H7 (cell line): ENCODE measurements around the gene PRKN. TPM values are rescaled to one million over a fixed set of nuclear protein-coding genes. Genes with fewer than 3 reads are reported as not detected.
"Not testable (repeated sequence)": the region's sequence is repeated elsewhere in the genome, so short reads cannot be mapped to it uniquely, and the experiment has no call there.

Experiments
- DNase-seq: peaks from one replicate; pipeline ENCODE4 v3.0.0; 2012
- H3K27me3 ChIP-seq: 2 replicates; pipeline ENCODE4 v1.6.0; 2011; ENCODE audit warnings: mild to moderate bottlenecking, low read length; ENCODE audit not compliant: control insufficient read depth, insufficient read depth
- H3K36me3 ChIP-seq: replicated peaks from 2 replicates; pipeline ENCODE4 v1.5.1; 2011; ENCODE audit warnings: low read length; ENCODE audit not compliant: control insufficient read depth, insufficient read depth
- H3K4me3 ChIP-seq: 2 replicates; pipeline ENCODE4 v1.5.1; 2011; ENCODE audit warnings: low read depth, mild to moderate bottlenecking, control low read depth, low read length, moderate library complexity; ENCODE audit not compliant: insufficient read depth
- total RNA-seq: library from RNA; depleted of rRNA; stranded (reverse); fragments of >200 nt; shearing (Covaris generic); gene quantifications from 2 replicates; pipeline ENCODE4 v1.2.3, GENCODE V29; 2014

PRKN gene
- total RNA-seq, 1 experiment from 2014 or later = 0.90 TPM

GRCh38 chr6:161319231-161319630 is 1408.3 kb downstream of the PRKN start:
- no peak overlapping the region for H3K4me3 ChIP-seq
- no peaks in the 10 kb centered on the region for H3K27me3 ChIP-seq
- H3K36me3 ChIP-seq = no peaks in the 10 kb centered on the region
- DNase-seq = no peak

- no peaks in the 10 kb centered on the region for H3K27me3 ChIP-seq
These were observed 1409.1 kb downstream of the PRKN start for GRCh38 chr6:161318456-161318855.

GRCh38 chr6:161316531-161316930 is 1411.0 kb downstream of the PRKN start:
- H3K36me3 ChIP-seq = no peaks in the 10 kb centered on the region
- no peaks in the 10 kb centered on the region for H3K27me3 ChIP-seq
- DNase-seq = no peak
- H3K4me3 ChIP-seq = no peak overlapping the region

More at GRCh38 chr6:161318456-161318855, 1409.1 kb downstream of the PRKN start:
- H3K4me3 ChIP-seq = no peak overlapping the region
- no peaks in the 10 kb centered on the region for H3K36me3 ChIP-seq
- no peak for DNase-seq

GRCh38 chr6:161315246-161315917 is 1412.2 kb downstream of the PRKN start:
- not testable (repeated sequence) for H3K27me3 ChIP-seq, H3K4me3 ChIP-seq, DNase-seq, H3K36me3 ChIP-seq

GRCh38 chr6:161314541-161315245 is 1412.9 kb downstream of the PRKN start:
- not testable (repeated sequence) for H3K36me3 ChIP-seq, H3K4me3 ChIP-seq, DNase-seq, H3K27me3 ChIP-seq

- Histone ChIP-seq H3K27me3 (no peaks in the 10 kb centered on the region), H3K36me3 (no peaks in the 10 kb centered on the region), H3K4me3 (no peak overlapping the region; the same call in 1 of the 2 replicates)
- no peak for DNase-seq
These were observed 1413.5 kb downstream of the PRKN start for GRCh38 chr6:161313940-161314509.

- not testable (repeated sequence) for H3K27me3 ChIP-seq, DNase-seq, H3K36me3 ChIP-seq, H3K4me3 ChIP-seq
These were observed 1414.1 kb downstream of the PRKN start for GRCh38 chr6:161313475-161313874.

GRCh38 chr6:161309774-161310173 is 1417.8 kb downstream of the PRKN start:
- not testable (repeated sequence) for H3K27me3 ChIP-seq, DNase-seq, H3K4me3 ChIP-seq, H3K36me3 ChIP-seq

- no peaks in the 10 kb centered on the region for H3K36me3 ChIP-seq
- no peak for DNase-seq
- no peaks in the 10 kb centered on the region for H3K27me3 ChIP-seq
- no peak overlapping the region for H3K4me3 ChIP-seq
These were observed 1419.4 kb downstream of the PRKN start for GRCh38 chr6:161308075-161308655.

- H3K27me3 ChIP-seq = no peaks in the 10 kb centered on the region
- DNase-seq = no peak
- H3K4me3 ChIP-seq = no peak overlapping the region
- no peaks in the 10 kb centered on the region for H3K36me3 ChIP-seq
These were observed 1421.7 kb downstream of the PRKN start for GRCh38 chr6:161305860-161306259.

GRCh38 chr6:161303628-161304340 is 1423.8 kb downstream of the PRKN start:
- Histone ChIP-seq H3K4me3 (no peak overlapping the region), H3K27me3 (no peaks in the 10 kb centered on the region), H3K36me3 (no peaks in the 10 kb centered on the region)
- DNase-seq = no peak

- no peaks in the 10 kb centered on the region for H3K27me3 ChIP-seq
- no peak overlapping the region for H3K4me3 ChIP-seq
- no peaks in the 10 kb centered on the region for H3K36me3 ChIP-seq
- DNase-seq = no peak
These were observed 1424.6 kb downstream of the PRKN start for GRCh38 chr6:161302949-161303348.

- H3K27me3 ChIP-seq = no peaks in the 10 kb centered on the region
- no peaks in the 10 kb centered on the region for H3K36me3 ChIP-seq
- DNase-seq = no peak
- H3K4me3 ChIP-seq = no peak overlapping the region
These were observed 1426.2 kb downstream of the PRKN start for GRCh38 chr6:161301338-161301737.

GRCh38 chr6:161300823-161301222 is 1426.7 kb downstream of the PRKN start:
- no peak for DNase-seq
- no peak overlapping the region for H3K4me3 ChIP-seq
- H3K27me3 ChIP-seq = no peaks in the 10 kb centered on the region
- no peaks in the 10 kb centered on the region for H3K36me3 ChIP-seq
